CD4-positive, alpha-beta memory T cell (primary cell): ENCODE data around the gene NFATC3. TPM values are rescaled to one million over a fixed set of nuclear protein-coding genes. Genes with fewer than 3 reads are reported as not detected.
A peak's percentile ranks its signal among the peaks of the same experiment; 100 is the strongest.

Source experiments
- CTCF ChIA-PET: fragments of 350-600 bp; sonication (Branson Sonifier 250); formaldehyde crosslinking; loops from one replicate; lab custom pipeline; 2021; ENCODE audit warnings: inconsistent platforms; ENCODE audit not compliant: partially characterized antibody; lab: Charles Lee
- POLR2A ChIA-PET: fragments of 350-600 bp; sonication (Branson Sonifier 250); formaldehyde crosslinking; loops from one replicate; lab custom pipeline; 2021; ENCODE audit not compliant: partially characterized antibody; lab: Charles Lee
- DNase-seq, 5 donors: peaks; one replicate each; pipeline versions ENCODE4 v3.0.0 to v3.0.0-alpha.2; 2020 to 2022; ENCODE audit warnings: mixed read lengths in 1 of 5
- H3K27ac ChIP-seq: one replicate; pipeline ENCODE4 v1.7.0; 2013; ENCODE audit warnings: low read depth, low read length
- H3K27me3 ChIP-seq: 2 replicates; pipeline ENCODE4 v1.7.0; 2013; ENCODE audit warnings: mild to moderate bottlenecking, low read length, moderate library complexity; ENCODE audit not compliant: insufficient read depth
- H3K36me3 ChIP-seq: 2 replicates; pipeline ENCODE4 v1.7.0; 2013; ENCODE audit warnings: mild to moderate bottlenecking, low read length, moderate library complexity; ENCODE audit not compliant: insufficient read depth
- H3K4me1 ChIP-seq: 2 replicates; pipeline ENCODE4 v1.7.0; 2013; ENCODE audit warnings: mild to moderate bottlenecking, low read length, moderate library complexity; ENCODE audit not compliant: insufficient read depth
- H3K4me3 ChIP-seq, 2 donors: one replicate each; pipeline ENCODE4 v1.7.0; 2013; ENCODE audit warnings: low read length in 2 of 2, mild to moderate bottlenecking in 1 of 2
- H3K9me3 ChIP-seq, 2 donors: one replicate each; pipeline ENCODE4 v1.7.0; 2013; ENCODE audit warnings: low read length in 2 of 2, control low read depth in 1 of 2; ENCODE audit not compliant: control insufficient read depth in 1 of 2
- H3K27ac Mint-ChIP-seq, 7 donors: one replicate each; pipeline ENCODE4 v1.8.0; 2020 to 2021; ENCODE audit warnings: mixed read lengths in 7 of 7, mild to moderate bottlenecking in 6 of 7, inconsistent platforms in 3 of 7, moderate library complexity in 3 of 7
- H3K27me3 Mint-ChIP-seq, 2 donors: one replicate each; pipeline ENCODE4 v1.8.0; 2020 to 2021; ENCODE audit warnings: mixed read lengths in 2 of 2
- H3K36me3 Mint-ChIP-seq, 2 donors: one replicate each; pipeline ENCODE4 v1.8.0; 2020 to 2021; ENCODE audit warnings: mixed read lengths in 2 of 2, inconsistent platforms in 1 of 2, mild to moderate bottlenecking in 1 of 2
- H3K4me1 Mint-ChIP-seq, 4 donors: one replicate each; pipeline ENCODE4 v1.8.0; 2020 to 2021; ENCODE audit warnings: mixed read lengths in 4 of 4, mild to moderate bottlenecking in 1 of 4
- H3K4me3 Mint-ChIP-seq, 8 donors: one replicate each; pipeline ENCODE4 v1.8.0; 2020 to 2021; ENCODE audit warnings: mixed read lengths in 8 of 8, mild to moderate bottlenecking in 7 of 8, moderate library complexity in 6 of 8, inconsistent platforms in 3 of 8
- H3K9me3 Mint-ChIP-seq, 8 donors: one replicate each; pipeline ENCODE4 v1.8.0; 2020 to 2021; ENCODE audit warnings: mixed read lengths in 8 of 8, mild to moderate bottlenecking in 5 of 8, inconsistent platforms in 3 of 8, moderate library complexity in 1 of 8
- intact Hi-C: fragments of 100-400 bp; cut with micrococcal nuclease; formaldehyde crosslinking; loops from one replicate; pipeline ENCODE4 v1.15.1; 2023
- polyA plus RNA-seq, 2 donors: library from polyadenylated mRNA; unstranded; fragments of 300-500 nt; fragmentation: Illumina TruSeq; gene quantifications; one replicate each; pipeline ENCODE4 v1.2.3, GENCODE V29; 2021
- total RNA-seq, 2 experiments: library from RNA; stranded (reverse); gene quantifications; one replicate each; pipeline ENCODE4 v1.2.3, GENCODE V29; 2021

NFATC3 gene
- total RNA-seq, result 100 to 1,000 TPM; 127 to 134 TPM
- polyA plus RNA-seq, result 10 to 100 TPM; 76.5 to 94.9 TPM

DNA sequence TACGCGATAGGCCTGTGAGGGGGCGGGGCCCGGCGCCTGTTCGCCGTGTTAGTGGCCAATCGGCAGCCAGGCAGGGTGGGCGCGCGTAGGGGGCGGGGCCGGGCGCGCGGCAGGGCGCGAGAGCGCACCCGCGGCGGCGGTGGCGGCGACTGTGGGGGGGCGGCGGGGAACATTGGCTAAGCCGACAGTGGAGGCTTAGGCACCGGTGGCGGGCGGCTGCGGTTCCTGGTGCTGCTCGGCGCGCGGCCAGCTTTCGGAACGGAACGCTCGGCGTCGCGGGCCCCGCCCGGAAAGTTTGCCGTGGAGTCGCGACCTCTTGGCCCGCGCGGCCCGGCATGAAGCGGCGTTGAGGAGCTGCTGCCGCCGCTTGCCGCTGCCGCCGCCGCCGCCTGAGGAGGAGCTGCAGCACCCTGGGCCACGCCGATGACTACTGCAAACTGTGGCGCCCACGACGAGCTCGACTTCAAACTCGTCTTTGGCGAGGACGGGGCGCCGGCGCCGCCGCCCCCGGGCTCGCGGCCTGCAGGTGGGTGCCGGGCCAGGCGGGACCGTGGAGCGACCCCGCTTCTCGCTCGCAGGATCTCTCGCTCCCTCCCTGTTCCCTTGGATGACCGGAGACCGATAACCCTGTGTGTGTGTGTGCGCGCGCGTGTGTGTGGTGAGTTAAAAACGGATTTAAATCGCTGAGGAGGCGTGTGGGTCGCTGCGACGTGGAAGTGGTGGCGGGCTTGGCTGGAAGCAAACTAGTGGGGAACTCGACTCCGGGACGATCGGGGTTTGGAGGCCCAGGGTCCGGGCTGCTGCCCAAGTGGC lies at the start of gene NFATC3:
Gene NFATC3, plus strand, starts transcription at position 112 of the 813 bp plus-strand sequence. Its CDS starts 312 bp downstream, at position 424.
- H3K4me1 Mint-ChIP-seq, result peaks cover 53 to 80% (median 63%) of the 10 kb centered on the region in 4 donors
- no peaks in the 10 kb centered on the region for H3K9me3 Mint-ChIP-seq
- Histone ChIP-seq H3K27ac (peak within 1 kb of the TSS; percentile 89), H3K36me3 (no peaks in the 10 kb centered on the region), H3K27me3 (no peaks in the 10 kb centered on the region), H3K4me1 (peaks cover 78% of the 10 kb centered on the region), H3K4me3 (peak within 1 kb of the TSS; percentile 79 to 92), H3K9me3 (no peaks in the 10 kb centered on the region)
- ChIA-PET POLR2A (interaction anchor here (0.6 to 16.6 kb wide), 32 partner anchors 9 to 604 kb away, joined by 3 to 474 read pairs (median 4); partner anchors contain the start of genes ATP6V0D1, CTCF, DDX28 and DPEP2), CTCF (interaction anchor here (0.6 to 6.3 kb wide), 14 partner anchors 8 to 150 kb away, joined by 3 to 83 read pairs (median 4); no protein-coding TSS in a partner anchor)
- peak within 1 kb of the TSS; percentile 90 to 99 (median 94) for H3K4me3 Mint-ChIP-seq
- H3K27me3 Mint-ChIP-seq, result no peaks in the 10 kb centered on the region
- intact Hi-C loops, result loop anchor here (1.0 to 5.0 kb wide), 7 partner anchors 9 to 425 kb away; partner anchors contain the start of genes ACD, PARD6A, PSMB10 and RANBP10
- peaks cover 0 to 10% of the 10 kb centered on the region in 2 donors for H3K36me3 Mint-ChIP-seq
- H3K27ac Mint-ChIP-seq, result peak within 1 kb of the TSS; percentile 86 to 97 (median 92)
- peak; percentile 98 to 99 (median 98) for DNase-seq

DNA sequence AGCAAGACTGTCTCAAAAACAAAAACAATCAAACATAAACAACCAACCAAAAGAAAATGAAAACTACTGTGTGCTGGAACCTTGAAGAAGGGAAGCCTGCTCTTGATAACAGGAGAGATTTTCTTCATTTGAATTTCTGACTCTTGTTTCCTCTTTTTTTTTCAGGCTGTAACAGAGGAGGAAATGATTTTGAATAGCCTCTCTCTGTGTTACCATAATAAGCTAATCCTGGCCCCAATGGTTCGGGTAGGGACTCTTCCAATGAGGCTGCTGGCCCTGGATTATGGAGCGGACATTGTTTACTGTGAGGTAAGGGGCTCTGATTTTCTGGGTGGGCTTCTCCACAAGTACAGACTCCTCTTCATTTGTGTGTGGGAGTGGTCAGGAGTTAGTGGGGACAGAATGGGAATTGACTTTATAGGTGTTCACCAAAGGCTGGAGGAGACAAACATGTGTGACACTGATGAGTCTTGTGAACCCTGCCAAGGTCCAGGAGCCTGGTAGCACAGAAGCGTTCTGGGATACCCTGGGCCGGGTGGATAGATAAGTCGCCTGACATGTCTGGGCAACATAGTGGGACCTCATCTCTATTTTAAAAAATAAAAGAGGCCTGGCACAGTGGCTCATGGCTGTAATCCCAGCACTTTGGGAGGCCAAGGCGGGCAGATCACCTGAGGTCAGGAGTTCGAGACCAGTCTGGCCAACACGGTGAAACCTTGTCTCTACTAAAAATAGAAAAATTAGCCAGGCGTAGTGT lies 47.2 kb upstream of the NFATC3 start:
- no peaks in the 10 kb centered on the region for H3K27me3 ChIP-seq
- H3K4me1 Mint-ChIP-seq, result peaks cover 6 to 16% (median 13%) of the 10 kb centered on the region in 4 donors
- DNase-seq, result no peak
- H3K27me3 Mint-ChIP-seq, result no peaks in the 10 kb centered on the region
- H3K9me3 ChIP-seq, result no peaks in the 10 kb centered on the region
- peaks cover 9% of the 10 kb centered on the region for H3K4me1 ChIP-seq
- ChIA-PET CTCF (interaction anchor here (0.7 to 6.5 kb wide), 9 partner anchors 9 to 222 kb away, joined by 3 to 73 read pairs (median 38); partner anchors contain the start of genes DPEP2 and NRN1L), POLR2A (no interaction called here)
- H3K36me3 ChIP-seq, result no peaks in the 10 kb centered on the region
- H3K36me3 Mint-ChIP-seq, result peaks cover 11 to 14% of the 10 kb centered on the region in 2 donors
- intact Hi-C loops, result no loop called here
- H3K27ac ChIP-seq, result no peak overlapping the region
- H3K27ac Mint-ChIP-seq, result peak overlapping the region in 1 of 7 donors; percentile 35
- H3K4me3 Mint-ChIP-seq, result peak overlapping the region in 1 of 8 donors; percentile 15
- H3K9me3 Mint-ChIP-seq, result no peaks in the 10 kb centered on the region
- H3K4me3 ChIP-seq, result no peak overlapping the region

GRCh38 chr16:68040506-68041288 lies 44.5 kb upstream of the NFATC3 start:
- peaks cover 9% of the 10 kb centered on the region for H3K4me1 ChIP-seq
- POLR2A ChIA-PET, result interaction anchor here (0.6 to 2.3 kb wide), 18 partner anchors 15 to 196 kb away, joined by 3 to 14 read pairs (median 4); partner anchors contain the start of genes DDX28, DPEP2, DUS2 and NRN1L

DNA sequence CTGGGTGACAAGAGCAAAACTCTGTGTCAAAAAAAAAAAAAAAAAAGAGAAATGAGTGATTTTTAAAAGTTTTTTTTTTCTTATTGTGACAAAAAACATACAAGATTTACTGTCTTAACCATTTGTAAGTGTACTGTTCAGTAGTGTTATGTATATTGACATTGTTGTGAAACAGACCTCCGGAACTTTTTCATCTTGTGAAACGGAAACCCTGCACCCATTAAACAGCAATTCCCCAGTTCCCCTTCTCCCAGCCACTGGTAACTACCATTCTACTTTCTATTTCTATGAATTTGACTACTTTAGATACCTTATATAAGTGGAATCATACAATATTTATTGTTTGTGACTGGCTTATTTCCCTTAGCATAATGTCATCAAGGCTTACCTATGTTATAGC lies 43.4 kb upstream of the NFATC3 start:
- no peaks in the 10 kb centered on the region for H3K9me3 ChIP-seq
- H3K4me1 ChIP-seq, result peaks cover 9% of the 10 kb centered on the region
- H3K4me3 ChIP-seq, result no peak overlapping the region
- Mint-ChIP-seq H3K9me3 (no peaks in the 10 kb centered on the region), H3K36me3 (peaks cover 11 to 14% of the 10 kb centered on the region in 2 donors), H3K27ac (peak overlapping the region in 1 of 7 donors; percentile 15), H3K27me3 (no peaks in the 10 kb centered on the region), H3K4me3 (no peak overlapping the region), H3K4me1 (peaks cover 6 to 18% (median 10%) of the 10 kb centered on the region in 4 donors)
- ChIA-PET POLR2A (no interaction called here), CTCF (interaction anchor here (0.9 to 6.5 kb wide), 17 partner anchors 11 to 226 kb away, joined by 3 to 73 read pairs (median 18); partner anchors contain the start of genes DDX28, DPEP2, DUS2 and NFATC3)
- H3K36me3 ChIP-seq, result no peaks in the 10 kb centered on the region
- no peaks in the 10 kb centered on the region for H3K27me3 ChIP-seq
- DNase-seq, result no peak
- H3K27ac ChIP-seq, result no peak overlapping the region
- intact Hi-C loops, result loop anchor here (2.0 kb wide), 1 partner anchor 521 kb away; no protein-coding TSS in a partner anchor

More at GRCh38 chr16:68040506-68041288, 44.5 kb upstream of the NFATC3 start:
- Mint-ChIP-seq H3K27ac (peak overlapping the region; percentile 29 to 77 (median 44)), H3K4me1 (peaks cover 6 to 16% (median 12%) of the 10 kb centered on the region in 4 donors), H3K36me3 (peaks cover 11 to 14% of the 10 kb centered on the region in 2 donors), H3K27me3 (no peaks in the 10 kb centered on the region), H3K4me3 (no peak overlapping the region), H3K9me3 (no peaks in the 10 kb centered on the region)
- H3K36me3 ChIP-seq, result no peaks in the 10 kb centered on the region
- no peak overlapping the region for H3K4me3 ChIP-seq
- no peaks in the 10 kb centered on the region for H3K27me3 ChIP-seq
- intact Hi-C loops, result loop anchor here (1.0 to 2.0 kb wide), 6 partner anchors 47 to 520 kb away; no protein-coding TSS in a partner anchor
- no peaks in the 10 kb centered on the region for H3K9me3 ChIP-seq
- CTCF ChIA-PET, result interaction anchor here (0.6 to 6.5 kb wide), 44 partner anchors 8 to 535 kb away, joined by 3 to 73 read pairs (median 6); partner anchors contain the start of genes DDX28, DPEP2, DUS2 and NFATC3
- H3K27ac ChIP-seq, result no peak overlapping the region
- DNase-seq, result peak; percentile 84 to 88 (median 85)

DNA sequence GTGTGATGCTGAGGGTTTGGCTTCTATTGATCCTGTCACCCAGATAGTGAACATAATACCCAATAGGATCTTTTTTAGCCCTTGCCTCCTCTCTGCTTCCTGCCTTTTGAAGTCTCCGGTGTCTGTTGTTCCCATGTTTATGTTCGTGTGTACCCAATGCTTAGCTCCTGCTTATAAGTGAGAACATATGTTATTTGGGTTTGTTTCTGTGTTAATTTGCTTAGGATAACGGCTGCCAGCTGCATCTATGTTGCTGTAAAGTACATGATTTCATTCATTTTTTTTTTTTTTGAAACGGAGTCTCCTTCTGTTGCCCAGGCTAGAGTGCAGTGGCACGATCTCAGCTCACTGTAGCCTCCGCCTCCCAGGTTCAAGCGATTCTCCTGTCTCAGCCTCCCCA lies 39.1 kb upstream of the NFATC3 start:
- POLR2A ChIA-PET, result no interaction called here
- Mint-ChIP-seq H3K27ac (no peak overlapping the region), H3K4me3 (no peak overlapping the region), H3K36me3 (peaks cover 8 to 17% of the 10 kb centered on the region in 2 donors), H3K4me1 (peaks cover 0 to 5% (median 2%) of the 10 kb centered on the region in 4 donors), H3K27me3 (no peaks in the 10 kb centered on the region), H3K9me3 (no peaks in the 10 kb centered on the region)
- intact Hi-C loops, result no loop called here
- Histone ChIP-seq H3K4me1 (no peaks in the 10 kb centered on the region), H3K9me3 (no peaks in the 10 kb centered on the region), H3K4me3 (no peak overlapping the region), H3K27ac (no peak overlapping the region), H3K27me3 (no peaks in the 10 kb centered on the region), H3K36me3 (peaks cover 11% of the 10 kb centered on the region)
- CTCF ChIA-PET, result interaction anchor here (0.5 to 1.2 kb wide), 7 partner anchors 23 to 173 kb away, joined by 3 to 4 read pairs (median 3); partner anchors contain the start of gene EDC4
- no peak for DNase-seq

DNA sequence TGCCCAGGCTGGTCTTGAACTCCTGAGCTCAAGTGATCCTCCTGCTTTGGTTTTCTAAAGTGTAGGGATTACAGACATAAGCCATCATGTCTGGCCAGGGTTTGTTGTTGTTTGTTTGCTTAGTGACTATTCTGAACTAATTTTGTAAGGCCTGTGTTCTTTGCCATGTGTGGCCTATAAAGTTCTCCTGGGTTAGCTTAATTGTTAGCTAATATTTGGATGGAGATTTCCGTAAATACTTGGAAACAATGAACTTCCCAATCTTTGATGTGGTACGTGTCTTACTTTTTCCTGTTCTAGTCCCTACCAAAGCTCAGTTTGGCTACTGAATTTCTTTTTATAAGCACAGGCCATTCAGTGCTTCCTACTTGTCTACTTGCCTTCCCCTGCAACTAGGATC lies 37.2 kb upstream of the NFATC3 start:
- no peaks in the 10 kb centered on the region for H3K27me3 ChIP-seq
- Mint-ChIP-seq H3K36me3 (peaks cover 13 to 20% of the 10 kb centered on the region in 2 donors), H3K4me3 (no peak overlapping the region), H3K27ac (no peak overlapping the region), H3K9me3 (no peaks in the 10 kb centered on the region), H3K4me1 (peaks cover 0 to 5% (median 3%) of the 10 kb centered on the region in 4 donors), H3K27me3 (no peaks in the 10 kb centered on the region)
- DNase-seq, result no peak
- no peaks in the 10 kb centered on the region for H3K9me3 ChIP-seq
- peaks cover 11% of the 10 kb centered on the region for H3K36me3 ChIP-seq
- intact Hi-C loops, result no loop called here
- H3K4me3 ChIP-seq, result no peak overlapping the region
- no peaks in the 10 kb centered on the region for H3K4me1 ChIP-seq
- H3K27ac ChIP-seq, result no peak overlapping the region
- POLR2A ChIA-PET, result interaction anchor here (1.3 kb wide), 1 partner anchor 37 kb away, joined by 4 read pairs; the partner anchor contains the start of gene NFATC3
- CTCF ChIA-PET, result interaction anchor here (0.5 to 1.4 kb wide), 5 partner anchors 9 to 231 kb away, joined by 3 to 5 read pairs (median 5); no protein-coding TSS in a partner anchor
